ENCODE measurements around the gene LHPP.
"Not testable (repeated sequence)": the region's sequence is repeated elsewhere in the genome, so short reads cannot be mapped to it uniquely, and the experiment has no call there.

LHPP gene

GRCh38 chr10:124606822-124607221 is 145.2 kb downstream of the LHPP start:
- DNase-seq (ENCODE audit: low spot score), result no peak

- no peak for DNase-seq (ENCODE audit: low spot score)
Measured at GRCh38 chr10:124607693-124608092, 146.1 kb downstream of the LHPP start.

- no peak for DNase-seq (ENCODE audit: low spot score)
Measured at GRCh38 chr10:124608093-124608721, 146.6 kb downstream of the LHPP start.

GRCh38 chr10:124609698-124610097 is 148.1 kb downstream of the LHPP start:
- DNase-seq (ENCODE audit: low spot score), result no peak

- DNase-seq (ENCODE audit: low spot score), result not testable (repeated sequence)
Measured at GRCh38 chr10:124610186-124610585, 148.6 kb downstream of the LHPP start.

GRCh38 chr10:124610851-124611250 is 149.2 kb downstream of the LHPP start:
- DNase-seq (ENCODE audit: low spot score), result not testable (repeated sequence)

GRCh38 chr10:124611738-124612137 is 150.1 kb downstream of the LHPP start:
- no peak for DNase-seq (ENCODE audit: low spot score)

GRCh38 chr10:124612611-124613498 is 151.2 kb downstream of the LHPP start:
- no peak for DNase-seq (ENCODE audit: low spot score)

- no peak for DNase-seq (ENCODE audit: low spot score)
Measured at GRCh38 chr10:124614003-124614659, 152.5 kb downstream of the LHPP start.

GRCh38 chr10:124615259-124615658 is 153.6 kb downstream of the LHPP start:
- no peak for DNase-seq (ENCODE audit: low spot score)

GRCh38 chr10:124616040-124616835 is 154.6 kb downstream of the LHPP start:
- no peak for DNase-seq (ENCODE audit: low spot score)

GRCh38 chr10:124616836-124617130 is 155.2 kb downstream of the LHPP start:
- no peak for DNase-seq (ENCODE audit: low spot score)

- DNase-seq (ENCODE audit: low spot score), result no peak
Measured at GRCh38 chr10:124618470-124619073, 156.9 kb downstream of the LHPP start.

- no peak for DNase-seq (ENCODE audit: low spot score)
Measured at GRCh38 chr10:124619195-124619594, 157.6 kb downstream of the LHPP start.

- DNase-seq (ENCODE audit: low spot score), result no peak
Measured at GRCh38 chr10:124619802-124620490, 158.3 kb downstream of the LHPP start.

- peak; percentile 70 for DNase-seq (ENCODE audit: low spot score)
Measured at GRCh38 chr10:124621637-124622036, 160.0 kb downstream of the LHPP start.

GRCh38 chr10:124622158-124622557 is 160.5 kb downstream of the LHPP start:
- no peak for DNase-seq (ENCODE audit: low spot score)

- no peak for DNase-seq (ENCODE audit: low spot score)
Measured at GRCh38 chr10:124622866-124623536, 161.4 kb downstream of the LHPP start.

- DNase-seq (ENCODE audit: low spot score), result no peak
Measured at GRCh38 chr10:124624006-124624405, 162.4 kb downstream of the LHPP start.

GRCh38 chr10:124624466-124624865 is 162.8 kb downstream of the LHPP start:
- DNase-seq (ENCODE audit: low spot score), result no peak

GRCh38 chr10:124624895-124625294 is 163.3 kb downstream of the LHPP start:
- no peak for DNase-seq (ENCODE audit: low spot score)
